Measurements from ENCODE around the gene VPS13C.

- no peak for TF ChIP-seq ELF4 (IDR thresholded peaks at IDR 0.05)
- TF ChIP-seq FOXA1 (IDR thresholded peaks at IDR 0.05), result no peak
- no peak for TF ChIP-seq SP1 (IDR thresholded peaks at IDR 0.05)
- no peak for TF ChIP-seq FOXM1 (IDR thresholded peaks at IDR 0.05; ENCODE audit: borderline replicate concordance)
- TF ChIP-seq LEF1 (IDR thresholded peaks at IDR 0.05; ENCODE audit: borderline replicate concordance), result no peak
- TF ChIP-seq SUZ12 (IDR thresholded peaks at IDR 0.05), result no peak
- TF ChIP-seq TARDBP (IDR thresholded peaks at IDR 0.05), result no peak
Measured at GRCh38 chr15:61809216-61809615, 251.0 kb downstream of the VPS13C start.
